Endothelial cell of hepatic sinusoid (primary cell): ENCODE data around the gene IQGAP2.

ENCODE experiments used
- in situ Hi-C: cut with HindIII; loops from 2 replicates; pipeline ENCODE4 v1.10.0; 2017; ENCODE audit warnings: low sequenced_read_pairs

Gene IQGAP2

DNA sequence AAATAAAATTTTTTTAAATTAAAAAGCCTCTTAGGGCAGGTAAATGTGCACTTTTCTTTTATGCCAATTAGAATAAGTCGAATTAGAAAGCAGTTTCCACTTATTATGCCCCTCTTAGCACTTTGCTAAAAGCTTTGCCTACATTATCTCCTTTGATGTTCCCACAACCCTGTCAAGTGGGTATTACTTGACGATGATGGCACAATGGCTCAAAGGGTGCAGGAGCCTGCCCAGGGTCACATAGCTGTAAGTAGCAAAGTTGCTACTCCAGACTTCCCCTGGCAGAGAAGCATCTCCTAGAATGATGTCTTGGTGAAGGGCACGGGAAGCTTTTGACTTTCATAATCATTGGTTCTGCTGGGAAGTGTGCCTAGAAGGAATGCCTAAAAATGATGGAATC is 18.4 kb upstream of the IQGAP2 start:
- in situ Hi-C loops = no loop called here

DNA sequence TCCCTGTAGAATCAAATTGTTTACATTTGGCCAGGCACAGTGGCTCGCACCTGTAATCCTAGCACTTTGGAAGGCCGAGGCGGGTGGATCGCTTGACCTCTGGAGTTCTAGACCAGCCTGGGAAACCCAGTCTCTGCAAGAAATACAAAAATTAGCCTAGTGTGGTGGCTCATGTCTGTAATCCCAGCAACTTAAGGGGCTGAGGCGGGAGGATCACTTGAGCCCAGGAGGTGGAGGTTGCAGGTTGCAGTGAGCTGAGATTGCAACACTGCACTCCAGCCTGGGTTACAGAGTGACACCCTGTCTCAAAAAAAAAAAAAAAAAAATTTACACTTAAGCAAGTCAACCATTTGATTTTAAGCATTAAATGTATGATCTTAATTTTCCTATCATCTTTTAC is 17.5 kb upstream of the IQGAP2 start:
- in situ Hi-C loops = no loop called here

- in situ Hi-C loops = no loop called here
These were observed 16.7 kb upstream of the IQGAP2 start for GRCh38 chr5:76386360-76386759.

GRCh38 chr5:76388236-76388635 is 14.8 kb upstream of the IQGAP2 start:
- in situ Hi-C loops = no loop called here

- in situ Hi-C loops = no loop called here
These were observed 14.1 kb upstream of the IQGAP2 start for GRCh38 chr5:76388791-76389512.

GRCh38 chr5:76389513-76390154 is 13.5 kb upstream of the IQGAP2 start:
- in situ Hi-C loops = no loop called here

DNA sequence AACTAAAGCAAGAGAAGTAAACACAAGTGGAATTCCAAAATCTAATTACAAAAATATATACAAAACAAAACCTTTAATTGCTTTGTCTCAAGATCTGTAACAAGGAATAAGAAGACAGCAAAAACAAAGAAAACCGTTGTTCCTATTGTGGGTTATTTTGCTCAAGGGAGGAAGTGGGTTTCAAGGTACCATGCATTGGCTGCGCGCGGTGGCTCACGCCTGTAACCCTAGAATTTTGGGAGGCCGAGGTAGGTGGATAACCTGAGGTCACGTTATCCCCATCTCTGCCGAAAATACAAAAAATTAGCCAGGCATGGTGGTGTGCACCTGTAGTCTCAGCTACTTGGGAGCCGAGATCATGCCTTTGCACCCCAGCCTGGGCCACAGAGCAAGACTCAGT is 12.1 kb upstream of the IQGAP2 start:
- in situ Hi-C loops = no loop called here

GRCh38 chr5:76393035-76393680 is 9.9 kb upstream of the IQGAP2 start:
- in situ Hi-C loops = no loop called here

DNA sequence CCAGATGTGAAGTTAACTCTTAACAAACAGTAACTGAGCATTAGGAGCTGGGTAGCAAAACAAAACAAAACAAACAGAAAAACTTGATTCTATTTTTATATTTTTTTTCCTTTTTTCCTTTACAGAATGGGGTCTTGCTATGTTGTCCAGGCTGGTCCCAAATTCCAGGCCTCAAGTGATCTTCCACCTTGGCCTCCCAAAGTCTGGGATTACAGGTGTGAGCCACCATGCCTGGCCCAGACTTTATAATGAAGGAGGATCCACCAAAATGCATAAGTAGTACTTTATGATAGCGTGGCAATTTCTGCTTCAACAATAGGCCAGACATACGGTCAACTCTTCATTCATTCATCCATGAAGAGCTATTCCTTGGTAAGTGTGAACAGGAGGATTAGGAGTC is 5.9 kb upstream of the IQGAP2 start:
- in situ Hi-C loops = no loop called here

DNA sequence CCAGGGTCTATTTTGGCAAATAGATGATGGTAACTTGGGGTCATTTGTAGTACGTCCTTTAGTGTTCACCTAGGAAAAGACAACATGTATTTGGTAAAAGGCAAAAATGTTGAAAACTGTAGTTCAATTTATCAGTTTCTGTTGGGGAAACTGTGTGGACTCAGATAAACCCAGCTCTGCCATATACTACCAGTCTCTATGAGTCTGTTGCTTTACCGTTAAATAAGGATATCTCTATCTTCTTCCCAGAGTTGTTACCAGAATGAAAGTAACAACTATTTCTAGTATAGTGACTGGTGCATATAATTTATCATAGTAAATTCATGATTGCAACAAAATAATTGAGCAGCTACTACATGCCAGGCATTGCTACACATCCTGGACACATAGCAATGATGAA is 3.8 kb upstream of the IQGAP2 start:
- in situ Hi-C loops = no loop called here

- in situ Hi-C loops = no loop called here
These were observed 2.6 kb upstream of the IQGAP2 start for GRCh38 chr5:76400466-76400865.

DNA sequence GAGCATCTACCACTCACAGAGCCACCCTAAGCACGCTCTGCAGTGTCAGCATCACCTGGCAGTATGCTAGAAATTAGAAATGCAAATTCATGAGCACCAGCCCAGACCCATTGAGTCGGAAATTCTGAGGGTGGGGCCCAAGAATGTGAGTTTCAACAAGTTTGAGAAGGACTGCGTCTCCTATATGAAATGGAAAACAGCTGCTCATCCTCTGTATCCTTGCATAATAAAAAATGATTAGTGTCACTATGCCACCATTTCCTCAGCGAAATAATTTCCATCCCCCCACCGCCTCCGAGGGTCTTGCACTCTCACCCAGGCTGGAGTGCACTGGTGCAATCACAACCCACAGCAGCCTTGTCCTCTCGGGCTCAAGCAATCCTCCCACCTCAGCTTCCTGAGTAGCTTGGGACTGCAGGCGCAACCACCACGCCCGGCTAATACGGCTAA is 1.3 kb upstream of the IQGAP2 start:
- in situ Hi-C loops = no loop called here

DNA sequence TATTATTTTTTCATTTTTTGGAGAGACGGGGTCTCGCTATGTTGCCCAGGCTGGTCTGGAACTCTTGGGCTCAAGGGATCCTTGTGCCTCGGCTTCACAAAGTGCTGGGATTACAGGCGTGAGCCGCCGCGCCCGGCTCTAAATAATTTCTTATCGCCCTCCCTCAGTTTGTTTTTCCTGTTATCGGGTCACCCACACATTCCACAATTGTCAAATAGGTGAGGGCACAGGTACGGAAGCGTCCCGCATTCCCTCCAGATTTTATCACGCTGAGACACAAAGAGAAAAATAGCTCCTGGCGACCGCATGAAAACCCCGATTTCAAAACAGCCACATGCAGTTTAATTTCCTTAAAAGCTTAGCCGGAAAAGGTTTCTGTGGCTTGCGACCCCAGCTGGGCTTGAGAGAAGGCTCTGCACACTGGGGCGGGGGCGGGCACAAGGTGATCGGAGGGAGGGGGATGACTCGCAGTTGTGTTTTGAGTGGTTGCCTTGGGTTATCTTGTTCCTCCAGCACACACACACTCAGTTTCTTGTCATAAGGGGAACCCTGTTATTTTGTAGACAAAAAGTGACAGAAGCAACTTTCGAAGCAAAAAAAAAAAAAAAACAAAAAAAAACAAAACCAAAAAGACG is 717 bp upstream of the IQGAP2 start:
- in situ Hi-C loops = no loop called here

DNA sequence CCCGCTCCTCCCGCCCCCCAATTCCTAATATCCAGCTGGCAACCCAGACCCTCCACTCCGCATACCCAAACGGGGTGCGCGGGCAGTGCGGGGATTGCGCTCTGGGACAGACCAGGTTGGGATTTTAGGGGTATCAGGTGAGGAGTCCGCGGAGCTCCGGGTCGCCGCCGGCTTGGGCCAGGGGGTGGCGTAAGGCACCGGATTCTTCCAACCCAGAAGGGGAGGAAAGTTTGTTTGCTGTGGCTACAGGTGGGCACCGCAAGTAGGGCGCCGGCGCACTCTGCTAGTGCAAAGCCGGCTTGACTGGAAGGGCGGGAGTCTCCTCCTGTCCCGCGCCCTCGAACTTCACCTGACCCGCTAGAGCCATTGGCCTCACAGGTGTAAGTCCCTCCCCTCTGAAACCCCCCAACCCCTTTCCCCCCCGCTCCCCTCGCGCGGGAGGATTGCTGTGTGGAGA is 709 bp downstream of the IQGAP2 start:
- in situ Hi-C loops = no loop called here

DNA sequence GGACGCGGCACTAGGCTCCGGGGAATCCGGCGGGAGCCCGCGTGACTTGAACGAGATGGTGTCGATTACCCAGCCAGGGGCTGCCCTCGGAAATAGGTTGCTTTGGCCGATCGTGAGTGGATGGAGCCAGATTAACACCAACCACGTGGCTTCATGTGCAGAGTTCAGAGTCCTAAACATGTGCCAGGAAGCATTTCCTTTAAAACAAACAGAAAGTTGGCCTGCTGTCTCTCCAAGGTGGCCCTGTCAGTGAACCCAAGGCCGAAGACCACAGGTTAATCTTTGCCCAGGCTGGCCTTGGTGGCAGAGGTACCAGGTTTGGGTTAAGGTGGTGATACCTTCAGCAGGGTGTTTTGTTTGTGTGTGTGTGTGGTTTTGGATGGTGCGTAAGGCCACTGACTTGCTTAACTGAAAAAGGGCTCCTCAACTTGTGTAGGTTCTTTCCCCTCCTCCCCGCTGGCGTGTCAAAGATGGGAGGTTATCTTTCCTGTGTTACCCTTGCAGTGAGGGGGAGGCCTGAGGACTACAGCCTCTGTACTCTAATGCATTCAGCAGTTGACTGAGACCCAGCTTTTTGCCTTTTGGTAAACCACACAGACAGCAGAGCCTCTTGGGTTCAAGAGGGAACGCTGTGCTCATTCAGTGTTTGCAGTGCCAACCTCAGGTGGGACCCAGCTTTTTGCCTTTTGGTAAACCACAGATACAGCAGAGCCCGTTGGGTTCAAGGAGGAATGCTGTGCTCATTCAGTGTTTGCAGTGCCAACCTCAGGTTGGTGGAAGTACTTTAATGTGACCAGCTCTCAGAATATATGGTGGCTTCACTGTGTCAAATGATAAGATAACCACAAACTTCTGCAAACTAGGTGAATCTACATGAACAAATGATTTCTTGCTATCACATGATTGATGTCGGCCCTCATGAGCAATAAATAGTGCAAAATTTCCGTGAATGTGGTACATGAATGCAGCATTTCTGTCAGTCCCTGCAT is 1.4 kb downstream of the IQGAP2 start:
- in situ Hi-C loops = no loop called here

DNA sequence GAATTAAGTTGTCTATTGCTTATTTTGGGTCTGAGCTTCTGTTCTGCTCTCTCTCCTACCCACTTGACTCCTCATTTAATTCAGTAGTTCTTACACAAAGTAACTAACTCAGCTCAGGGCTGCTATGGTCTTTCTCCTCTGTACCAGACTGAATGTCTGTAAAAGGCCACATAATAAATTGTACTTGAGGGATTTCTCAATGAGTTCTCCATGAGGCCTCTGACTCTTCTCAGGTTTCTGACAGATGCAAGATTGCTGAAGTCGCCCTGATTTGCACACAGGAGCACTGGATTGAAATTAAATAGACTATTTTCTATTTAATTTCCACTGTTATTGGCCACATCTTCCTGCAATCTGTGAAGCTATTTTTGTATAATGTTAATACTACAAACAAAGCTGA is 2.9 kb downstream of the IQGAP2 start:
- in situ Hi-C loops = no loop called here

DNA sequence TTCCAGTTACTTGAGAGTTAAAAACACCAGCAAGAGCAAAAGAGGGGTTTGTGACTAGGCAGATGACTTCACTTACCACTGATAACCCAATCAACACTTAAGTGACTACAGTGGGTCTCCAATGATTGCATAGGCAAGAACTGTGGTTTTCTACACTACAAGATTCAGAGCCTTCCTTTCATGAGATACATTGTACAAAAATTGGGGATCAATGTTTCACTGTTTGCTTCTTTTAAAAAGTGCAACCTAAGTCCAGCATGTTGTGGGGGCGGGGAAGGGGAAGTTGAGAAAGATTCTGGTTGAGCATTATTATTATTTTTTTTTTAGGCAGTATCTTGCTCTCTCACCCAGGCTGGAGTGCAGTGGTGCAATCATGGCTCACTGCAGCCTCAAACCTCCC is 3.6 kb downstream of the IQGAP2 start:
- in situ Hi-C loops = no loop called here

- in situ Hi-C loops = no loop called here
These were observed 5.1 kb downstream of the IQGAP2 start for GRCh38 chr5:76408104-76408654.

- in situ Hi-C loops = no loop called here
These were observed 9.4 kb downstream of the IQGAP2 start for GRCh38 chr5:76412511-76412910.

GRCh38 chr5:76413746-76414145 is 10.7 kb downstream of the IQGAP2 start:
- in situ Hi-C loops = no loop called here
